T-helper 22 cell (primary cell): ENCODE results near the gene CYFIP2.

Experiments
- DNase-seq: peaks from one replicate; pipeline ENCODE4 v3.0.0-alpha.2; 2020; ENCODE audit warnings: low read depth

The CYFIP2 gene

GRCh38 chr5:157358871-157359270, 92.9 kb downstream of the CYFIP2 start:
- no peak for DNase-seq

GRCh38 chr5:157359356-157360055, 93.6 kb downstream of the CYFIP2 start:
- DNase-seq = no peak

- no peak for DNase-seq
Measured at GRCh38 chr5:157362012-157362411, 96.1 kb downstream of the CYFIP2 start.

- no peak for DNase-seq
Measured at GRCh38 chr5:157362502-157362901, 96.6 kb downstream of the CYFIP2 start.

- DNase-seq = no peak
Measured at GRCh38 chr5:157362982-157363381, 97.1 kb downstream of the CYFIP2 start.

GRCh38 chr5:157365732-157366131, 99.8 kb downstream of the CYFIP2 start:
- DNase-seq = no peak

GRCh38 chr5:157366741-157367674, 101.1 kb downstream of the CYFIP2 start:
- no peak for DNase-seq

GRCh38 chr5:157369507-157369906, 103.6 kb downstream of the CYFIP2 start:
- no peak for DNase-seq

- no peak for DNase-seq
Measured at GRCh38 chr5:157370967-157371366, 105.0 kb downstream of the CYFIP2 start.

GRCh38 chr5:157371655-157372471, 105.9 kb downstream of the CYFIP2 start:
- DNase-seq = no peak

- DNase-seq = no peak
Measured at GRCh38 chr5:157372472-157372822, 106.5 kb downstream of the CYFIP2 start.

- no peak for DNase-seq
Measured at GRCh38 chr5:157378509-157378908, 112.6 kb downstream of the CYFIP2 start.

- DNase-seq = no peak
Measured at GRCh38 chr5:157379983-157380382, 114.1 kb downstream of the CYFIP2 start.

- no peak for DNase-seq
Measured at GRCh38 chr5:157381746-157382145, 115.8 kb downstream of the CYFIP2 start.

GRCh38 chr5:157382996-157383800, 117.3 kb downstream of the CYFIP2 start:
- no peak for DNase-seq

- DNase-seq = no peak
Measured at GRCh38 chr5:157384971-157385709, 119.2 kb downstream of the CYFIP2 start.

- DNase-seq = no peak
Measured at GRCh38 chr5:157387041-157387563, 121.2 kb downstream of the CYFIP2 start.

GRCh38 chr5:157387683-157388093, 121.8 kb downstream of the CYFIP2 start:
- DNase-seq = no peak

- DNase-seq = no peak
Measured at GRCh38 chr5:157388111-157388710, 122.3 kb downstream of the CYFIP2 start.

GRCh38 chr5:157389103-157389502, 123.2 kb downstream of the CYFIP2 start:
- DNase-seq = no peak
